ENCODE results near the gene RNU1-4. TPM values are rescaled to one million over a fixed set of nuclear protein-coding genes. Genes with fewer than 3 reads are reported as not detected.
"Not testable (repeated sequence)": the region's sequence is repeated elsewhere in the genome, so short reads cannot be mapped to it uniquely, and the experiment has no call there.

Gene RNU1-4
- polyA plus RNA-seq, 1 donor = 3.2 TPM

DNA sequence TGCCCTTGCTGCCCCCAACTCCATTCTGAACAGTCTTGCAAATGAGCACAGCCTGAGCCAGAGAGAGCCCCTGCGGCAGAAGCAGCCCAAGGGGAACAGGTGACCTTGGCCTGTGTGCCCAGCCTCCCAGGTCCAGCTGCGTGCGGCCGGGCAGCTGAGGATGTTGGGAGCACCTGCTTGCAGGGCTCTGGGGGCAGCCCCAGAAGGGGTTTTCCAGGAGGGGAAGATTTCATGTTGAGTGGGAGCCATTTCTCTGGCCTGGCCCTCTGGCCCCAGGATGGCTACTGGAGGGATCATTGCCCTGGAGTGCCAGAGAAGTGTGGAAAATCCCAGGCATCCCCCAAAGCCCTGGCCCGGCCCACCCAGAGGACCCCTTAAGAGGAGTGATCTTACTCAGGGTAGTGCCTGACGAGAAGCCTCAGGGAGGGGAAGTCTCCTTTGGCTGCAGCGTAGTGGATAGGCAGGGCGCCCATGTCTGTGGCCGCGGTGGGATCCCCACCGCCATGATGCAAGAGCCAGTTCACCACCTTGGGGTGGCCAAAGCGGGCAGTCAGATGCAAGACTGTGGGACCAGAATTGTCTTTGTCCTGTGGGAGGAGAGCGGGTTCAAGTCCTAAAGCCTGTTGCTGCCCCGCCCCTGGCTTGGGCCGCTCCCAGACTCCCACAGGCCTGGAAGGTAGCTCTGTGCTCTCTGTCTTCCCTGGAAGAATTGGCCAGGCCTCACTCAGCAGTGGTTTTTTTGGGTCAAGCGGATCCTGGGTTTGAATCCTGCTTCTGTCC lies 20.6 kb upstream of the RNU1-4 start:
- no peak for DNase-seq
- Histone ChIP-seq H3K9me3 (ENCODE audit: control insufficient read depth, low read depth, low read length) (peaks cover under 1% of the 10 kb centered on the region), H3K36me3 (ENCODE audit: control insufficient read depth, insufficient read depth, low read length) (no peaks in the 10 kb centered on the region), H3K4me1 (ENCODE audit: control insufficient read depth, insufficient read depth, low read length) (peaks cover 4% of the 10 kb centered on the region), H3K27ac (ENCODE audit: low read length) (no peak overlapping the region), H3K4me3 (ENCODE audit: low read length) (no peak overlapping the region), H3K27me3 (ENCODE audit: control insufficient read depth, insufficient read depth, low read length) (peaks cover 1% of the 10 kb centered on the region)
- WGBS (ENCODE audit: insufficient coverage, low lambda C conversion rate) = 92% methylated on average over 2 of the region's 16 CpGs

DNA sequence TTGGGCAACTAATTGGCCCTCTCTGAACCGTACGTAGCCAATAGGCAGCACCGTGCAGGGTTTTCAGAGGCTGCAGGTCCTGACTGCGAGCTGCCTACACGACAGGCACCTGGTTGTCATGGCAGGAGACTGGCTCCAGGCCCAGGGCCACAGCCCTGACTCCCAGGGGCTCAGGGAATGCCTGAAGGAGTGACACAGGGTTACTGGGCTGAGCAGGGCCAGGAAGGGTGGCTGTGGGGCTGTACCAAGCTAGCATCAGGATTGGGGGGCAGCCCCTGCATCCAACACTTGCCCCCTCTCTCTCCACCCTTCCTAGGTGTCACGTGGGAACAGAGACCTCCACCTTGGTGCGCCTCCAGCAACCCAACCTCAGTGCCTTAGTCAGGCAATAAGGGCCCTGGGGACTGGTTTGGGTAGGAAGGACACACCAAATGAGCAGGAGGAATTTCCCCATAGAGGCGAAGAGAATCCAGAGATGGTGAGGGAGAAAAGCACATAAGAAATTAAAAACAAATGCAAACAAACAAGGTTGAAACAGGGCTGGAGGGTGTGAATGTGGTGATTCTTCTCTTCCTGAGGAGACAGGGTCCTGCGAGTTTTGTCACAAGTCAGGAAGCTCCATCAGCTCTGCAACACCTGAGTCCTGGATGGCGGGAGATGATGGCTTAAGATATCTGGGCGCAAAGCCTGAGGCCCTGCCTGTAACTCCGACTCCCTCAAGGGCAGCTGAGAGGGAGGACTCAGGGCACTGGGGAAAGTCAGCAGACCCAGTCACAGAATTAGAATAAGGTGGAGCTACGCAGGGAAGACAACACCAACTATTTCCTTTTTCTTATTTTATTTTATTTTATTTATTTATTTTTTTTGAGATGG lies 19.7 kb upstream of the RNU1-4 start:
- Histone ChIP-seq H3K36me3 (ENCODE audit: control insufficient read depth, insufficient read depth, low read length) (no peaks in the 10 kb centered on the region), H3K4me1 (ENCODE audit: control insufficient read depth, insufficient read depth, low read length) (peaks cover 4% of the 10 kb centered on the region), H3K4me3 (ENCODE audit: low read length) (no peak overlapping the region), H3K9me3 (ENCODE audit: control insufficient read depth, low read depth, low read length) (peaks cover 5% of the 10 kb centered on the region), H3K27ac (ENCODE audit: low read length) (no peak overlapping the region), H3K27me3 (ENCODE audit: control insufficient read depth, insufficient read depth, low read length) (peaks cover 8% of the 10 kb centered on the region)
- DNase-seq = no peak
- WGBS (ENCODE audit: insufficient coverage, low lambda C conversion rate) = 77% methylated on average over 5 of the region's 13 CpGs

DNA sequence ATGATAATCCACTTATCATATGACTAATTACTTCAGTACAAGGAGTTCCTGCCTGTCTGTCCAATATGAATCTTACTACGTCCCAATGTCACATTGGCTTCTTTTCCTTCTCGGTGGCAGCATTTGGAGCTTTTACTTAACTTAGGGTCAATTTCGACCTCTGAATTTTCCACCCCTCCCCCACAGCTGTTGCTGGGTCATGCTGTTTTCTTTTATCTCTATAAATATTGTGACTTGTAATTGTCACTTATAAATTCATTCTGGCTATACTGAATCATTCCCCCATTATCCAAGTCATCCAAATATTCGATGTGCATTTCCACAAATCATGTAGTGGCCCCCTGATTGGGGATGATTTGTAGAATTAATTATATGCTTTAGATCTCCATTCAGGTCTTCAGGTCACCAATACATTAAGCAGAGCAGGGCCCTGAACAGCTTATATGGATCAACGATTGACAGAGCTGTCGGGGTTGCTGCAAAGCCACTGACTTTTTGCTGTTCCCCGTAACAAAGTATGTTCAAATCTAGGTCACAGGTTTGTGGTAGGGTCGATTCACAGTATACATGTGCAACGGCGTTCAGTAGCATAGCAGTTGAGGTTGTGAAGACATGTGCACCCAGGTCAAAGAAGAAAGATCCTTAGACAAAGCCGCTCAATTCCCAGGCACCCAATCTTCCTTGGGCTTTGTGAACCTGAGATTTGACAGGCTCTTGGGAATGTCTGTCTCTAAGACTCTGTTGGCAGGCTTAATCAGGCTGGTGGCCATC lies 18.3 kb upstream of the RNU1-4 start:
- Histone ChIP-seq H3K4me3 (ENCODE audit: low read length) (no peak overlapping the region), H3K27me3 (ENCODE audit: control insufficient read depth, insufficient read depth, low read length) (peaks cover 8% of the 10 kb centered on the region), H3K4me1 (ENCODE audit: control insufficient read depth, insufficient read depth, low read length) (peaks cover 4% of the 10 kb centered on the region), H3K36me3 (ENCODE audit: control insufficient read depth, insufficient read depth, low read length) (no peaks in the 10 kb centered on the region), H3K9me3 (ENCODE audit: control insufficient read depth, low read depth, low read length) (peaks cover 5% of the 10 kb centered on the region), H3K27ac (ENCODE audit: low read length) (no peak overlapping the region)
- no peak for DNase-seq
- WGBS (ENCODE audit: insufficient coverage, low lambda C conversion rate) = 84% methylated on average over 8 of the region's 11 CpGs

DNA sequence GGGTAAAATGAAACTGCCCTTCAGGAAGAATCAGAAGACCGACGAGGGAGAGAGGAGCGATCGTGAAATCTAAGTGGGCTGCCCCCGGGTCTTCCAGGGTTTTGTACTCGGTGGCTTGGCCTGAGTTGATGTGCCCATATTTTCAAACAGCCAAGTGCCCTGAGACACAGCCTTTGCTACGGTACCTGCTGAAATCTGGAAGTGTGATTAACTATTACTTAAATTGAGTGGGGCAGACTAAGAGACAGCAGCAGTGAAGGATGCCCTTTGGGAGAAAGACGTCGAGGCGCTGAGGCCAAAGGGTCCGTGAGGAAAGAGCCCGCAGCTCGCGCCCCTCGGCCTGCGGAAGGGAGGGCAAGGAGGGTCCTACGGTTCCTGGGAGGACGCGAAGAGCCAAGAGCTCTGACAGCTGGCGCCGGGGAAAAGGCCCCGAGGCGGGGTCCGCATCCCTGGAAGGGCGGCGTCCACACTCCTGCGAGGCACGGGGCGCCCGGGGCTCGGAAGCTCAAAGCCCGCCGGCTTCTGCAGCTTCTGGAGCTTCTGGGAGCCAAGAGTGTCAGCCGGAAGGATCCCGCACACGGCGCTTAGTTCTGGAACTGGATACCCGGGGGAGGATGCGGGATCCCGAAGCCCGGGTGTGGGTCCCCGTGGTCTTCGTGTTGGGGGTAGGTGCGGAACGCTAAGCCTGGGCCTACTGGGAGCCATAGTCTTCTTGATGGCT lies 15.4 kb upstream of the RNU1-4 start:
- Histone ChIP-seq H3K9me3 (ENCODE audit: control insufficient read depth, low read depth, low read length) (peaks cover 5% of the 10 kb centered on the region), H3K27me3 (ENCODE audit: control insufficient read depth, insufficient read depth, low read length) (peaks cover 11% of the 10 kb centered on the region), H3K36me3 (ENCODE audit: control insufficient read depth, insufficient read depth, low read length) (no peaks in the 10 kb centered on the region), H3K27ac (ENCODE audit: low read length) (no peak overlapping the region), H3K4me3 (ENCODE audit: low read length) (no peak overlapping the region), H3K4me1 (ENCODE audit: control insufficient read depth, insufficient read depth, low read length) (no peaks in the 10 kb centered on the region)
- WGBS (ENCODE audit: insufficient coverage, low lambda C conversion rate) = 84% methylated on average over 19 of the region's 45 CpGs
- no peak for DNase-seq

DNA sequence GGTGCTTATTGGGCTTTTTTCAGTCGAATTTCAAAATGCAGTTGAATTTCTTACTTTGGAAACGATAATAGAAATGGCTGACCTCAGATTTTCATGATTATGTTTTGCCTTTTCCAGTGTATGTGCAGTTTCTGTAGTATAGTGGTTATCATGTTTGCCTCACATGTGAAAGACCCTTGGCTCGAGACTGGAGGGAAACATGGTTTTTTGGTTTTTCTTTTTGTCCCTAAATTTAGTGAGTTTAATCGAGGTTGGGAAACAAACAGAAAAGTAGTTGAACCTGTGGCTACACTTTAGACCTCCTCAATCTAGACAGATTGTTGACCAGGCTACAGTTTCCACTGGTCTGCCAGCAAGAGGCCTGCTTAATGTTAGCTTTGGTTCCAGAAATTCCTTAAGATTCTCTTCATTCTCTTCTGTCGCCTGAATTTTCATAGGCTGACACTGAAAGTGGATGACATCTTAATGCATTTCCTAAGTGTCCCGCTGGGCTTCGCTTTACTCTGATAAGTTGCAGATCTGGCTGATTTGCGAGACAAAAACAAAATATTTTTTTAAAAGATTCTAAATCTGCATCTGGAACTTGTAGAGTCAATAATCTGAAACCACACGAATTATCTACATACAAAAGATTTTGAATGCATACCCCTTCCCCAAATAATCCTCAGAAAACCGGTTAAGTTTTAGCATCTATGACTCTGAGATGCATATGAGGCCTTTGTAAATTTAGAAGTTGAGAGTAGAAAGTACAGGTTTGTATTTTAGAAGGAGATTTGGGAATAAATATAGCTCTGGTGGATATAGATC lies 14.7 kb upstream of the RNU1-4 start:
- not testable (repeated sequence) for H3K9me3 ChIP-seq (ENCODE audit: control insufficient read depth, low read depth, low read length); H3K36me3 ChIP-seq (ENCODE audit: control insufficient read depth, insufficient read depth, low read length); H3K27ac ChIP-seq (ENCODE audit: low read length); H3K4me1 ChIP-seq (ENCODE audit: control insufficient read depth, insufficient read depth, low read length); H3K4me3 ChIP-seq (ENCODE audit: low read length); DNase-seq
- peaks cover 11% of the 10 kb centered on the region for H3K27me3 ChIP-seq (ENCODE audit: control insufficient read depth, insufficient read depth, low read length)
- WGBS (ENCODE audit: insufficient coverage, low lambda C conversion rate) = 82% methylated on average over 10 of the region's 10 CpGs

DNA sequence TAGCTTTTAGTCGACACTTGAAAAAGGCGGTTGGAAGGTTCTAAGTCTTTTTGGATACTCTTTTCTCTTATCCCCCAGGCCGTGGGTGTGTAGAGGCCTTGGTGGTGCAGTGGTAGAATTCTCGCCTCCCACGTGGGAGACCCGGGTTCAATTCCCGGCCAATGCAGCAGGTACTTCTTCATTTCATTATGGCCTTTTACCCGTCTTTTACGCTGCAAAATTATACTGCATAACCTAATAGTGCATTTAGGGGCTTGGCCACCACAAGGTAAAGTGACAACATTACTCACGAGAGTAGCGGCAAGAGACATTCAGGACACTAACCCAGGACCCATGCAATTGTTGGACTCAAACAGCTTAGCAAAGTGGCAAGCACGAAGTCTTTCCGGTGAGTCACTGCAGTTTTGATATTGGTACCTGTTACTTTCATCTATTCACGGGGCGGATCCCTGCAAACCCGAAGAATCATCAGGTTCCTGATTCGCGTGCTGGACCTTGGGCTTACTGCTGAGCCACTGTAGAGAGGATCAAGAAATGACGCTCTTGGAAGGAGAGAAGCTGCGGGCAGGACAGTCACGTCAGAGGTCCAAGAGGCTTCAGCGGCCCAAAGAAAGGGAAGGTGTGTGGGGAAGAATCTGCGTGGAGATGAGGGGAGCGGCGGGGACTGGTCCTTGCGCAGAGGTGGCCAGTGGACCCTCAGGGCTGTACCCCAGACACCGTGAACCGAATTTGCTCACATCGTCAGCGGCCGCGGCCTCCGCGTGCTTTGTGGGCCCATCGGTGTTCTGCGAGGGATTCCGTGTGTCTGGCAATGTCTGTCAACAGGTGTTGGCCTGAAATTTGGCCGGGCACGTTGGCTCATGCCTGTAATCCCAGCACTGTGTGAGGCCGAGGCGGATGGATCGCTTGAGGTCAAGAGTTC lies 12.9 kb upstream of the RNU1-4 start:
- H3K4me1 ChIP-seq (ENCODE audit: control insufficient read depth, insufficient read depth, low read length) = no peaks in the 10 kb centered on the region
- H3K4me3 ChIP-seq (ENCODE audit: low read length) = no peak overlapping the region
- DNase-seq = no peak
- 91% methylated on average over 37 of the region's 42 CpGs for WGBS (ENCODE audit: insufficient coverage, low lambda C conversion rate)
- H3K27ac ChIP-seq (ENCODE audit: low read length) = no peak overlapping the region
- H3K27me3 ChIP-seq (ENCODE audit: control insufficient read depth, insufficient read depth, low read length) = peaks cover 11% of the 10 kb centered on the region
- H3K36me3 ChIP-seq (ENCODE audit: control insufficient read depth, insufficient read depth, low read length) = no peaks in the 10 kb centered on the region
- peaks cover 5% of the 10 kb centered on the region for H3K9me3 ChIP-seq (ENCODE audit: control insufficient read depth, low read depth, low read length)

DNA sequence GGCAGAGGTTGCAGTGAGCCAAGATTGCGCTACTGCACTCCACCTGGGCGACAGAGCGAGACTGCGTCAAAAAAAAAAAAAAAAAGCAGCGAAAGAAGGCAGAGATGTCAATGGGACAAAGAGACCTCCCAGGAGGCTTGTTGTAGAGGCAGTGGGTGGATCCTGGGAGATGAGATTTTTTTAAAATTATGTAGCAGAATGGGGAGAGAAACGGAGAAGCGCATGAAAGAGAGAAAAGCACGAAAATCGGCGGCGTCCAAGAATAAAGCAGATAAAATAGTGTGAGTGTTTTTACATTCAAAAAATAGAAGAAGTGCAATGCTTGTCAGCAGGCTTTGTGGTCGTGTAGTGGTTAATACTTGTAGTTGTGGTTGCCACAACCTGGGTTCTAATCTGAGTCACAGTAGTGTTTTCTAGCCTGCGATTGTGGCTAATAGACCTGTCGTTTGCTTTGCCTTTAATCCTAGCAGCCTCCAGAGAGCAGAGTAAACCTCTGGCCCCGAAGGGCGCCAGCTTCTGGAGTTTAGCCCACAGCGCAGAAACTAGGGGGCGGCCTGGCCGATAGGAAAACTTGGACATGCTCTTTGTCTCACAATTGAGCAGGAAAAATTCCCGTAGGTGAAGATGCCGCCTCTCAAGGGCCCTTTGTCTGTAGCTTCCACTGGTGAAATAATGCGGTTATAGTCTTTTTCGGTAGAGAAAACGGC lies 11.9 kb upstream of the RNU1-4 start:
- not testable (repeated sequence) for DNase-seq; H3K36me3 ChIP-seq (ENCODE audit: control insufficient read depth, insufficient read depth, low read length); H3K4me3 ChIP-seq (ENCODE audit: low read length); H3K27ac ChIP-seq (ENCODE audit: low read length); H3K9me3 ChIP-seq (ENCODE audit: control insufficient read depth, low read depth, low read length); H3K4me1 ChIP-seq (ENCODE audit: control insufficient read depth, insufficient read depth, low read length)
- H3K27me3 ChIP-seq (ENCODE audit: control insufficient read depth, insufficient read depth, low read length) = peaks cover 11% of the 10 kb centered on the region
- WGBS (ENCODE audit: insufficient coverage, low lambda C conversion rate) = 84% methylated on average over 12 of the region's 24 CpGs

DNA sequence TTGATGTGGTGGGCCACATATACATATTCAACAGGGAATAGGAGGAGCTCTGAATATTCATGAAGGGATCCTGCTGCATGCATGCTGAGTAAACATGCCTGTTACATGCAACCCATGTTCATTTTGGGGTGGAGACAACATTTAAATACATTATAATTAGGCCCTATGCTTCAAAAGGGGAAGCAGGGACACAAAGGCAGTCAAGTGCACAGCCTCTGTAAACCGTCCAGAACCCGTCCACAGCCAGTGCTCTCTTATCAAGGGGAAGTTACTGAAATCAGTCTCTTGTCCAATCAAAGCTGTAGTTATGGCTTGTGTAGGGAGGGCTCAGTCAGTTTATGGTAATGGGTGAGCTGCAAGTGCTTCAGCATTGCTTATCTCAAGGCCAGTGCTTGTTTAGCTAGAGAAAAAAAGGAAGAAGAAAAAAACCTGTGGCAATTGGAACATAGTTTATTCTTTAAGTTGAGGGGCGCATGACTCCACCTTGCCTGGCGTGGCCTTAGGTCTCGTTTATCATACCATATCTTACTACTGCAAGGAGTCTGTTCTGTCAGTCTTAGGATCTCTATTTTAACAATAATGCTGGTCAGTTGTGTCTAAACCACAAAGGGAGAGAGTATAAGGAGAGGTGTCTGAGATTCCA lies 7.9 kb upstream of the RNU1-4 start:
- WGBS (ENCODE audit: insufficient coverage, low lambda C conversion rate) = no CpG with 5 or more reads among the region's 5 CpGs
- H3K4me3 ChIP-seq (ENCODE audit: low read length); H3K9me3 ChIP-seq (ENCODE audit: control insufficient read depth, low read depth, low read length); H3K27me3 ChIP-seq (ENCODE audit: control insufficient read depth, insufficient read depth, low read length); H3K36me3 ChIP-seq (ENCODE audit: control insufficient read depth, insufficient read depth, low read length); DNase-seq; H3K4me1 ChIP-seq (ENCODE audit: control insufficient read depth, insufficient read depth, low read length): not testable (repeated sequence)
- peak overlapping the region; percentile 33 for H3K27ac ChIP-seq (ENCODE audit: low read length)
